GM23338 (cell line): ENCODE measurements around the gene ZNF22. TPM values are rescaled to one million over a fixed set of nuclear protein-coding genes. Genes with fewer than 3 reads are reported as not detected.
A peak's percentile ranks its signal among the peaks of the same experiment; 100 is the strongest.
"Not testable (repeated sequence)": the region's sequence is repeated elsewhere in the genome, so short reads cannot be mapped to it uniquely, and the experiment has no call there.

ENCODE experiments used
- ATAC-seq: fragments of 200-7000 bp; cut with Tn5 transposase; 3 replicates; pipeline ENCODE4 v1.9.1; 2020
- DNase-seq: peaks from one replicate; pipeline ENCODE4 v3.0.0-alpha.2; 2015; ENCODE audit warnings: low spot score
- H2AFZ ChIP-seq: fragments of 200-600 bp; sonication (generic); 2 replicates; pipeline ENCODE4 v1.8.0; 2016; ENCODE audit warnings: antibody characterized with exemption, mild to moderate bottlenecking, moderate library complexity
- H3F3A ChIP-seq: fragments of 200-600 bp; sonication (generic); replicated peaks from 2 replicates; pipeline ENCODE4 v1.8.0; 2017; ENCODE audit warnings: antibody characterized with exemption, mixed run types, low read depth
- H3K27ac ChIP-seq: fragments of 200-600 bp; sonication (generic); 2 replicates; pipeline ENCODE4 v1.6.1; 2016; ENCODE audit warnings: low read depth
- H3K27me3 ChIP-seq: fragments of 200-600 bp; sonication (generic); 2 replicates; pipeline ENCODE4 v1.8.0; 2016; ENCODE audit warnings: mild to moderate bottlenecking, mixed run types, moderate library complexity; ENCODE audit not compliant: insufficient read depth
- H3K36me3 ChIP-seq: fragments of 200-600 bp; sonication (generic); 2 replicates; pipeline ENCODE4 v1.8.0; 2016; ENCODE audit warnings: mild to moderate bottlenecking; ENCODE audit not compliant: insufficient read depth
- H3K4me1 ChIP-seq: fragments of 200-600 bp; sonication (generic); 2 replicates; pipeline ENCODE4 v1.8.0; 2016; ENCODE audit warnings: mild to moderate bottlenecking, moderate library complexity; ENCODE audit not compliant: insufficient read depth
- H3K4me2 ChIP-seq: fragments of 200-600 bp; sonication (generic); 2 replicates; pipeline ENCODE4 v1.7.1; 2017; ENCODE audit warnings: mixed run types
- H3K4me3 ChIP-seq: fragments of 200-600 bp; sonication (generic); 2 replicates; pipeline ENCODE4 v1.6.1; 2016; ENCODE audit warnings: mixed run types
- H3K79me2 ChIP-seq: fragments of 200-600 bp; sonication (generic); replicated peaks from 2 replicates; pipeline ENCODE4 v1.8.0; 2017; ENCODE audit warnings: mild to moderate bottlenecking; ENCODE audit not compliant: insufficient read depth
- H3K9me2 ChIP-seq: fragments of 200-600 bp; sonication (generic); 2 replicates; pipeline ENCODE4 v1.8.0; 2017; ENCODE audit not compliant: insufficient read depth
- H4K20me1 ChIP-seq: fragments of 200-600 bp; sonication (generic); replicated peaks from 2 replicates; pipeline ENCODE4 v1.8.0; 2017; ENCODE audit warnings: mild to moderate bottlenecking; ENCODE audit not compliant: insufficient read depth
- H3K27ac Mint-ChIP-seq: 2 replicates; pipeline ENCODE4 v1.8.0; 2020; ENCODE audit warnings: inconsistent platforms, mild to moderate bottlenecking, moderate library complexity, mixed read lengths
- H3K27me3 Mint-ChIP-seq: 3 replicates; pipeline ENCODE4 v1.8.0; 2022; ENCODE audit warnings: low read depth, mild to moderate bottlenecking, moderate library complexity, mixed read lengths, inconsistent platforms; ENCODE audit not compliant: insufficient read depth, poor library complexity
- H3K36me3 Mint-ChIP-seq: 3 replicates; pipeline ENCODE4 v1.8.0; 2021; ENCODE audit warnings: low read depth, mild to moderate bottlenecking, inconsistent platforms, moderate library complexity, mixed read lengths
- H3K4me1 Mint-ChIP-seq: 3 replicates; pipeline ENCODE4 v1.8.0; 2020; ENCODE audit warnings: mild to moderate bottlenecking, inconsistent platforms, mixed read lengths
- H3K4me3 Mint-ChIP-seq: 3 replicates; pipeline ENCODE4 v1.8.0; 2021; ENCODE audit warnings: moderate library complexity, mild to moderate bottlenecking, inconsistent platforms, mixed read lengths
- H3K9me3 Mint-ChIP-seq: 3 replicates; pipeline ENCODE4 v1.8.0; 2020; ENCODE audit warnings: moderate library complexity, mild to moderate bottlenecking, inconsistent platforms, mixed read lengths
- CREB1 ChIP-seq: fragments of 250-450 bp; sonication (Bioruptor Pico); IDR thresholded peaks from 2 replicates; pipeline ENCODE4 v1.5.0; 2020; ENCODE audit warnings: low read depth, mild to moderate bottlenecking, moderate library complexity
- NANOG ChIP-seq: IDR thresholded peaks from 2 replicates; pipeline ENCODE4 v1.6.1; 2016; ENCODE audit warnings: antibody characterized with exemption, borderline replicate concordance
- ZNF114 ChIP-seq: fragments of 250-450 bp; sonication (Bioruptor Pico); IDR thresholded peaks from 2 replicates; pipeline ENCODE4 v1.5.0; 2020; ENCODE audit warnings: mild to moderate bottlenecking, moderate library complexity
- polyA plus RNA-seq: library from polyadenylated mRNA; unstranded; fragments of >200 nt; fragmentation: Nextera tagmentation; extraction: Ambion mirVana; gene quantifications from 2 replicates; pipeline ENCODE4 v1.2.1, GENCODE V29; 2016
- total RNA-seq: library from RNA; depleted of rRNA; stranded (reverse); fragments of >200 nt; shearing (Covaris generic); gene quantifications from 2 replicates; pipeline ENCODE4 v1.2.3, GENCODE V29; 2014
- TF ChIP-seq, protein P1 (sequence below), 2 experiments: fragments of 200-600 bp in 1 of 2; sonication (generic) in 1 of 2; conservative IDR thresholded peaks; 2 replicates each; pipeline versions ENCODE4 v1.5.1 to v1.6.1; 2016 to 2017; ENCODE audit warnings: antibody characterized with exemption in 2 of 2, low read depth in 2 of 2, mild to moderate bottlenecking in 2 of 2, moderate library complexity in 1 of 2
- TF ChIP-seq, protein P2 (sequence below): IDR thresholded peaks from 2 replicates; pipeline ENCODE4 v1.6.1; 2016; ENCODE audit warnings: antibody characterized with exemption

ZNF22 gene
- total and polyA plus RNA-seq, 2 experiments from 2014 or later = 40.5 to 81.8 TPM

DNA sequence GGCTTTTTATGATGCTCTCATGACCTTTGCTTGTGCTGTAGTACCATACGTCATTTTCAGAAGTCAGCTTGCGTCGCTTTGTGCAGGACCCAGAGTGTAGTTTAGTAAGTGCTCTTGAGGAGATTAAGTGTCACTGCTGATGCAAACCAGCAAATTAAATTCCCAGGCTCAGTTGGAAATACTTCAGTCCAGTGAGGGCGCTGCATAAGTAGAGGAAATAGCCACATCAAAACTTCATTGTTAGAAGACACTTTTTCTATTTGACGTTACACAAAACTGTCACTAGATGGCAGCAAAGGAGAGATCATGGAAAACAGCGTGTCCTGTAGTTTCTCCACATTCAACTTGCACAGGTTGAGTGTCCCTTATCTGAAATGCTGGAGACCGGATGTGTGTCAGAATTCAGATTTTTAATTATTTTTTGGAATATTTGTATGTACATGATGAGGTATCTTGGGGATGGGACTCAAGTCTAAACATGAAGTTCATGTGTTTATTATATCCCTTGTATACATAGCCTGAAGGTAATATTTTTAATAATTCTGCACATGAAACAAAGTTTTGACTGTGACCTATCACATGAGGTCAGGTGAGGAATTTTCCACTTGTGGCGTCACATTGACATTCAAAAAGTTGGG is 7.9 kb downstream of the ZNF22 start:
- H3K27me3 ChIP-seq = no peaks in the 10 kb centered on the region
- ATAC-seq = peak; percentile 78
- H3K4me2 ChIP-seq = no peak overlapping the region
- H3K4me1 ChIP-seq = no peaks in the 10 kb centered on the region
- peaks cover 4% of the 10 kb centered on the region; the same call in 2 of the 3 replicates for H3K9me3 Mint-ChIP-seq
- no peak overlapping the region for H3K4me3 ChIP-seq
- TF ChIP-seq ZNF114 (CRISPR knock-in tag) = no peak
- TF ChIP-seq NANOG = no peak
- no peak for TF ChIP-seq CREB1 (CRISPR knock-in tag)
- TF ChIP-seq, protein P1, sequence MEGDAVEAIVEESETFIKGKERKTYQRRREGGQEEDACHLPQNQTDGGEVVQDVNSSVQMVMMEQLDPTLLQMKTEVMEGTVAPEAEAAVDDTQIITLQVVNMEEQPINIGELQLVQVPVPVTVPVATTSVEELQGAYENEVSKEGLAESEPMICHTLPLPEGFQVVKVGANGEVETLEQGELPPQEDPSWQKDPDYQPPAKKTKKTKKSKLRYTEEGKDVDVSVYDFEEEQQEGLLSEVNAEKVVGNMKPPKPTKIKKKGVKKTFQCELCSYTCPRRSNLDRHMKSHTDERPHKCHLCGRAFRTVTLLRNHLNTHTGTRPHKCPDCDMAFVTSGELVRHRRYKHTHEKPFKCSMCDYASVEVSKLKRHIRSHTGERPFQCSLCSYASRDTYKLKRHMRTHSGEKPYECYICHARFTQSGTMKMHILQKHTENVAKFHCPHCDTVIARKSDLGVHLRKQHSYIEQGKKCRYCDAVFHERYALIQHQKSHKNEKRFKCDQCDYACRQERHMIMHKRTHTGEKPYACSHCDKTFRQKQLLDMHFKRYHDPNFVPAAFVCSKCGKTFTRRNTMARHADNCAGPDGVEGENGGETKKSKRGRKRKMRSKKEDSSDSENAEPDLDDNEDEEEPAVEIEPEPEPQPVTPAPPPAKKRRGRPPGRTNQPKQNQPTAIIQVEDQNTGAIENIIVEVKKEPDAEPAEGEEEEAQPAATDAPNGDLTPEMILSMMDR (conservative IDR thresholded peaks at IDR 0.05; ENCODE audit: low read depth in 2 of 2) = peak; percentile 82 to 90
- no peaks in the 10 kb centered on the region for H3K4me1 Mint-ChIP-seq
- H3K4me3 Mint-ChIP-seq = no peak overlapping the region
- H3F3A ChIP-seq = no peaks in the 10 kb centered on the region
- no peak overlapping the region for H2AFZ ChIP-seq
- peaks cover 12% of the 10 kb centered on the region for H3K79me2 ChIP-seq
- peaks cover 4% of the 10 kb centered on the region for H4K20me1 ChIP-seq
- H3K36me3 Mint-ChIP-seq = peaks cover 17% of the 10 kb centered on the region
- no peaks in the 10 kb centered on the region for H3K9me2 ChIP-seq
- H3K27ac ChIP-seq = no peak overlapping the region
- peak; percentile 92 for DNase-seq
- peaks cover 2% of the 10 kb centered on the region for H3K27me3 Mint-ChIP-seq
- H3K36me3 ChIP-seq = no peaks in the 10 kb centered on the region
- H3K27ac Mint-ChIP-seq = no peak overlapping the region

DNA sequence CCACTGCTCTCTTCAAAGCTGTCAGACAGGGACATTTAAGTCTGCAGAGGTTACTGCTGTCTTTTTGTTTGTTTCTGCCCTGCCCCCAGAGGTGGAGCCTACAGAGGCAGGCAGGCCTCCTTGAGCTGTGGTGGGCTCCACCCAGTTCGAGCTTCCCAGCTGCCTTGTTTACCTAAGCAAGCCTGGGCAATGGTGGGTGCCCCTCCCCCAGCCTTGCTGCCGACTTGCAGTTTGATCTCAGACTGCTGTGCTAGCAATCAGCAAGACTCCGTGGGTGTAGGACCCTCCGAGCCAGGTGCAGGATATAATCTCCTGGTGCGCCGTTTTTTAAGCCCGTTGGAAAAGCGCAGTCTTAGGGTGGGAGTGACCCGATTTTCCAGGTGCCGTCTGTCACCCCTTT is 13.8 kb downstream of the ZNF22 start:
- H3K4me3 ChIP-seq, ATAC-seq, H3K4me2 ChIP-seq, H3K36me3 ChIP-seq, H3K9me2 ChIP-seq, H3F3A ChIP-seq, H3K4me1 Mint-ChIP-seq, H3K27me3 ChIP-seq, H2AFZ ChIP-seq, H4K20me1 ChIP-seq, H3K4me3 Mint-ChIP-seq, H3K27ac ChIP-seq, H3K4me1 ChIP-seq, H3K79me2 ChIP-seq, H3K27ac Mint-ChIP-seq, H3K27me3 Mint-ChIP-seq, DNase-seq: not testable (repeated sequence)
- H3K36me3 Mint-ChIP-seq = peaks cover 12% of the 10 kb centered on the region; the same call in 2 of the 3 replicates
- H3K9me3 Mint-ChIP-seq = peaks cover 19% of the 10 kb centered on the region

DNA sequence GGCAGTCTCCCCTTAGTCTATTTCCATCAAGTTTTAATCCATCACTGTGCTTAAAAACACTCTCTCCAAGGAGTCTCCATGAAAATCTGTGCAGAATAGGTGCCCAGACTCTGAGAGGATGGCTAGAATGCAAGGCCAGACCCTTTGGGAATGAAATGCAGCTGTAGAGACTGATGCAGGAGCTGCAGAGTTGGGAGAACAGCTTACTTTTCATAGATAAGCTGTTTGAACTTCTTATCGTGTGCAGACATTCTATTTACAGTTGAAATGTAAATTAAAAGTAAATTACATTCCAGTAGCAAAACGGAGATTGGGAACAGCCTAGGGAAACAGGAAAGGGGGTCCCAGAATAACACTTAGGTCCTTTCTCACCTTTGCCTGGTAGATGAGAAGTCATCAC is 14.9 kb downstream of the ZNF22 start:
- no peak overlapping the region for H3K4me3 ChIP-seq
- TF ChIP-seq, protein P2, sequence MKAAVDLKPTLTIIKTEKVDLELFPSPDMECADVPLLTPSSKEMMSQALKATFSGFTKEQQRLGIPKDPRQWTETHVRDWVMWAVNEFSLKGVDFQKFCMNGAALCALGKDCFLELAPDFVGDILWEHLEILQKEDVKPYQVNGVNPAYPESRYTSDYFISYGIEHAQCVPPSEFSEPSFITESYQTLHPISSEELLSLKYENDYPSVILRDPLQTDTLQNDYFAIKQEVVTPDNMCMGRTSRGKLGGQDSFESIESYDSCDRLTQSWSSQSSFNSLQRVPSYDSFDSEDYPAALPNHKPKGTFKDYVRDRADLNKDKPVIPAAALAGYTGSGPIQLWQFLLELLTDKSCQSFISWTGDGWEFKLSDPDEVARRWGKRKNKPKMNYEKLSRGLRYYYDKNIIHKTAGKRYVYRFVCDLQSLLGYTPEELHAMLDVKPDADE = no peak

More for the DNA sequence above, 14.9 kb downstream of the ZNF22 start:
- Histone ChIP-seq H3K27ac (no peak overlapping the region), H3K9me2 (peaks cover 6% of the 10 kb centered on the region; the same call in 1 of the 2 replicates), H3K4me1 (no peaks in the 10 kb centered on the region), H2AFZ (no peak overlapping the region), H3K36me3 (no peaks in the 10 kb centered on the region), H3F3A (no peaks in the 10 kb centered on the region), H3K4me2 (no peak overlapping the region), H3K27me3 (no peaks in the 10 kb centered on the region), H3K79me2 (no peaks in the 10 kb centered on the region), H4K20me1 (no peaks in the 10 kb centered on the region)
- peaks cover 3% of the 10 kb centered on the region for H3K27me3 Mint-ChIP-seq
- no peak overlapping the region for H3K27ac Mint-ChIP-seq
- H3K4me3 Mint-ChIP-seq = no peak overlapping the region
- peaks cover 12% of the 10 kb centered on the region; the same call in 2 of the 3 replicates for H3K36me3 Mint-ChIP-seq
- ATAC-seq (no peak), DNase-seq (no peak)
- H3K9me3 Mint-ChIP-seq = peaks cover 19% of the 10 kb centered on the region
- H3K4me1 Mint-ChIP-seq = no peaks in the 10 kb centered on the region
